ENCODE data around the gene TMSB4X.

DNA sequence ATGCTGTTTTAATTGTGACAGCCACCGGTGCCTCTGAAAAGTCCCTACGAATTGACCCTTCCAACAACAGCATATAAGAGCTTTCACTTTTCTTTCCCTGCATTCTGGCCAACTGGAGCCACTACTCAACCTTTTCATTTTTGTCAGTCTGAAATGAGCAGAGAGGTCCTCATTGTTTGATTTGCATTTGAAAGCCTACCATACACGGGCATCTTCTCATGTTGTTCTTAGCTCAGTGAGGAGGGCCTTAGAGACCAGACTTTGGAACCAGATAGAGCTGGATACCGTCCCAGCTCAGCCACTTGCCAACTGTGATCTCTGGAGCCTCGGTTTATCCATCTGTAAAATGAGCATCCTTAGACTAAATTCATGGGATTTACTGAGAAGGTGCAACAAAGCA lies 16.9 kb upstream of the TMSB4X start:
- no peak for TF ChIP-seq MXD4 (CRISPR knock-in tag; IDR thresholded peaks at IDR 0.05; ENCODE audit: borderline replicate concordance)
- no peak for TF ChIP-seq ETV6 (CRISPR knock-in tag; IDR thresholded peaks at IDR 0.05)
- TF ChIP-seq CTCF (IDR thresholded peaks at IDR 0.05) = no peak
- TF ChIP-seq RORB (CRISPR knock-in tag; IDR thresholded peaks at IDR 0.05) = no peak
- no peak for TF ChIP-seq SMAD3 (CRISPR knock-in tag; IDR thresholded peaks at IDR 0.05; ENCODE audit: borderline replicate concordance)
- TF ChIP-seq MAX (CRISPR knock-in tag; IDR thresholded peaks at IDR 0.05) = no peak
- TF ChIP-seq ZNF121 (CRISPR knock-in tag; IDR thresholded peaks at IDR 0.05) = no peak
- no peak for TF ChIP-seq JUN (CRISPR knock-in tag; IDR thresholded peaks at IDR 0.05)
- TF ChIP-seq OVOL2 (CRISPR knock-in tag; IDR thresholded peaks at IDR 0.05; ENCODE audit: borderline replicate concordance) = no peak
- TF ChIP-seq, protein P1, sequence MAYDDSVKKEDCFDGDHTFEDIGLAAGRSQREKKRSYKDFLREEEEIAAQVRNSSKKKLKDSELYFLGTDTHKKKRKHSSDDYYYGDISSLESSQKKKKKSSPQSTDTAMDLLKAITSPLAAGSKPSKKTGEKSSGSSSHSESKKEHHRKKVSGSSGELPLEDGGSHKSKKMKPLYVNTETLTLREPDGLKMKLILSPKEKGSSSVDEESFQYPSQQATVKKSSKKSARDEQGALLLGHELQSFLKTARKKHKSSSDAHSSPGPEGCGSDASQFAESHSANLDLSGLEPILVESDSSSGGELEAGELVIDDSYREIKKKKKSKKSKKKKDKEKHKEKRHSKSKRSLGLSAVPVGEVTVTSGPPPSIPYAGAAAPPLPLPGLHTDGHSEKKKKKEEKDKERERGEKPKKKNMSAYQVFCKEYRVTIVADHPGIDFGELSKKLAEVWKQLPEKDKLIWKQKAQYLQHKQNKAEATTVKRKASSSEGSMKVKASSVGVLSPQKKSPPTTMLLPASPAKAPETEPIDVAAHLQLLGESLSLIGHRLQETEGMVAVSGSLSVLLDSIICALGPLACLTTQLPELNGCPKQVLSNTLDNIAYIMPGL (CRISPR knock-in tag; IDR thresholded peaks at IDR 0.05) = no peak
